Stimulated activated CD8-positive, alpha-beta memory T cell treated with anti-CD3 and anti-CD28 coated beads, Interleukin-12 subunit alpha, Interleukin-12 subunit beta, amount 100 ng/mL, for 1 hour (primary cell): Measurements from ENCODE around the gene YJEFN3.

Source experiments
- DNase-seq: peaks from one replicate; pipeline ENCODE4 v3.0.0-alpha.2; 2020; ENCODE audit warnings: low read depth

The YJEFN3 gene

GRCh38 chr19:19554074-19555023 is 25.6 kb downstream of the YJEFN3 start:
- peak; percentile 36 for DNase-seq

GRCh38 chr19:19558055-19558454 is 29.3 kb downstream of the YJEFN3 start:
- no peak for DNase-seq

- no peak for DNase-seq
These were observed 29.9 kb downstream of the YJEFN3 start for GRCh38 chr19:19558636-19559035.

GRCh38 chr19:19559931-19560330 is 31.2 kb downstream of the YJEFN3 start:
- DNase-seq, result no peak

DNA sequence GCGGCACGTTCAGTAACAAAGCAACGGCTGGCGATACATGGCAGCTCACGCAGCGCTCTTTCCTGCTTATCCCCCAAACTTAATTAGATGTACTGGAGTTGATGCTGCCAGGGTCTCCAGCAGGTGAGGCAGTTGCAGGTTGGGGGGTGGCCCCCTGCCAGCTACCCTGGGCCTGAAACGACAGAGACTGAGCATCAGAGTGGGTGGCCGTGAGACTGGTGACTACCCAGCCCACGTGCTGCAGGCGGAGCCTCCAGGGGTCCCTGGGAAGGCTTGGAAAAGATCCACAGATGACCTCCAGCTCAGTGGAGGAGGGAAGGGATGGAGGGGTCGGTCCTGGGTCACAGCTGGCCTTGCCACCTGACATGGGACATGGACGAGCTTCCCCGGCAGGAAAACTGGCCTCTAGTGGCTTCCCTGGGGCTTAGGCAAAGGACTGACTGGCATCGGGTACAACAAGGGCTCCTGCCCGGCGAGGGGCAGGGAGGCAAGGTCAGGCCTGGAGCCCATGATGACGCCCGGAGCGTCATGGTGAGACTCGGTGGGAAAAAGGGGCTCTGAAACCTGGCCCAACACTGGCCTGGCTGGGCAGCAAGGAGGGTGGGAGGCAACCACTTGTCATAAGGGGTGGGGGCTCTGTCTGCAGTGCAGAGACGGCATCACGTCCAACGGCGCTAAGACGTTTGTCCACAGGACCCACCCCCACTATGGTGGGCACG is 33.4 kb downstream of the YJEFN3 start:
- DNase-seq, result no peak

GRCh38 chr19:19562665-19563347 is 34.1 kb downstream of the YJEFN3 start:
- DNase-seq, result no peak

DNA sequence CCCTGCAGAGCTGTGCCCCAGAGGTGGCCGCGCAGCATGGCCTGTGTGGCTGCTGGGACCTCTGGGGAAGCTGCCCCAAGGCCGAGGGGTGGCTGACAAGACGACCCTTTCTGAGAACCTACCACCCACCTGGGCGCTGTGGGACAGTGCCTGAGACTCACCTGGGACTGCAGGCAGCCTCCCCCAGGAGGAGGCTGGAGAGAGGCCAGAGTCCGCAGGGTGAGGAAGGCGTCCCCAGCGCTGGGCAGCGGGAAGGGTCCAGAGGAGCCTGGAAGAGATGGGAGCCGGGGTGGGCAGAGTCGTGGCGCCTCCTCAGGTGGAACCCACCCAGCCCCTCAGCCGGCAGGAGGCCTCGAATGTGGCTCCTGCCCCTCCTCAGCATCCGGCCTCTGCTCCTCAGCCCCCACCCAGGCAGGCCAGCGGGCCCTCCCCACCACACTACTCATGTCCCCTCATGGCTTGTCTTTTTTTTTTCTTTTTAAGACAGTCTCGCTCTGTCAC is 34.7 kb downstream of the YJEFN3 start:
- DNase-seq, result no peak

GRCh38 chr19:19566306-19566705 is 37.6 kb downstream of the YJEFN3 start:
- no peak for DNase-seq

GRCh38 chr19:19567391-19567790 is 38.7 kb downstream of the YJEFN3 start:
- DNase-seq, result no peak

DNA sequence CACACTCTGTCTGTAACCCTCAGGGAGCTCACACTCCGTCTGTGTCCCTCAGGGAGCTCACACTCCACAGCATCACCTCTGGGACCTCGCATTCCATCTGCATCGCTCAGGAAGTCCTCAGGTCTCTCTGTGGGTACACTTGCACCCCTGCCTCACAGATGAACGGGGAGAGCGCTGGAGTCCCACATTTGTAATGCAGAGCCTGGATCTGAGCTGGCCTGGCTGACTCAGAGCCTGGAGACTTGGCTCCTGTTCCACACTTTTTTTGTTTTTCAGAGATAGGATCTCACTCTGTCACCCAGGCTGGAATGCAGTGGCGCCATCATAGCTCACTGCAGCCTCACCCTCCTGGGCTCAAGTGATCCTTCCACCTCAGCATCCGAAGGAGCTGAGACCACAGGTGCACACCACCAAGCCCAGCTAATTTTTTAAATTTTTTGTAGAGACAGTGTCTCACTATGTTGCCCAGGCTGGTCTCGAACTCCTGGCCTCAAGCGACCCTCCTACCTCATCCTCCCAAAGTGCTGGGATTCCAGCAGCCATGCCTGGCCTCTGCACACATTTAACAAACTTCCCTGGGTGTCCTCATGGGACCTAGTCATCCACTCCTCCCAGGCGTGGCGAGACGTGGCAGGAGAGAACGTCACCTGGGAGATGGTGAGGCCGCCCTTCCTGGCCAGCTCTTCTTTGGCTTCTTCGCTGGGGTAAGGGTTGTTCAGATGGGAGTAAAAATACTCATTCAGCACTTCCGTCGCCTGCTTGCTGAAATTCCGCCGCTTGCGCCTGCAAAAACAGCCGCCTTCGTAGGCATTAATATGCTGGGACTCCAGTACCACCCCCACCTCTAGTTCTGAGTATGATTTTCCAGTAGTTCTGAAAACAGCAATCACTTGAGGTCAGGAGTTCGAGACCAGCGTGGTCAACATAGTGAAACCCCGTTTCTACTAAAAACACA is 40.4 kb downstream of the YJEFN3 start:
- DNase-seq, result no peak

DNA sequence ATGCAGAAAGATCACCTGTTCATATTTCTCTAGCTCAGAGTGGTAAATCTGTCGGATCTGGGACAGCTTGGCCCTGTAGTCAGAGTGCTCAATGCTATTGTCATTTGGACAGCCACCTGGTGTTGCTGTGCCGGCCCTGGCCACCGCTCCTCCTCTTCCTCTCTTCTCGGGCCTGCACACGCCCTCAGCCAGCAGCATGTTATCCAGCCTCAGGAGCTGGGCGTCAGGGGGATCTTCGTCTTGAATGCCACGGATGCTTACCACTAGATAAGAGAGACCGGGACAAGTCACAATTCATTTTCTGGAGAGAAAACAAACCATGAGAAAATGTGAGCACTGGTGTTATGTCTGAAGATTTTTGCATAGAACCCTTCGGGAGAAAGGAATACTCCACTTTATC is 41.9 kb downstream of the YJEFN3 start:
- DNase-seq, result no peak

GRCh38 chr19:19571071-19571786 is 42.5 kb downstream of the YJEFN3 start:
- no peak for DNase-seq

- DNase-seq, result no peak
These were observed 46.7 kb downstream of the YJEFN3 start for GRCh38 chr19:19575411-19575810.

DNA sequence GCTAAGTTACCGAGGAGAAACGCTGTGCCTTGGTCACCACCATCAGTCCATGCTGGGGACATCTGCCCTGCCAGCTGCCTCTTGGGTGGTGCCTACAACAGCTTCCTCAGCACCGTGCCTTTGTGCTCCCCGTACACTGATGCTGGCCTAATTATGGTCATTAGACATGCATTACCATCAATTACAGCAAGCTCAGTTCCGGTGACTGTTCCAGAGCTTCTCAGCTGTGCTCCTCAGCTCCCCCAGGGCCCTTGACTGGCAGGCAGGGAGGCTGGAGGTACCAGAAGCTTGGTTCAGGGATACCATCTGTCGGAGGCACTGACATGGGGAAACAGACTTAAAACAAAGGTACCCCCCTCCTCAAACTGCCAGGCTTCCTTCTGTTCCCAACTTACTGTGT is 49.5 kb downstream of the YJEFN3 start:
- no peak for DNase-seq

- DNase-seq, result no peak
These were observed 51.0 kb downstream of the YJEFN3 start for GRCh38 chr19:19579533-19580361.

- DNase-seq, result no peak
These were observed 51.7 kb downstream of the YJEFN3 start for GRCh38 chr19:19580418-19580817.

DNA sequence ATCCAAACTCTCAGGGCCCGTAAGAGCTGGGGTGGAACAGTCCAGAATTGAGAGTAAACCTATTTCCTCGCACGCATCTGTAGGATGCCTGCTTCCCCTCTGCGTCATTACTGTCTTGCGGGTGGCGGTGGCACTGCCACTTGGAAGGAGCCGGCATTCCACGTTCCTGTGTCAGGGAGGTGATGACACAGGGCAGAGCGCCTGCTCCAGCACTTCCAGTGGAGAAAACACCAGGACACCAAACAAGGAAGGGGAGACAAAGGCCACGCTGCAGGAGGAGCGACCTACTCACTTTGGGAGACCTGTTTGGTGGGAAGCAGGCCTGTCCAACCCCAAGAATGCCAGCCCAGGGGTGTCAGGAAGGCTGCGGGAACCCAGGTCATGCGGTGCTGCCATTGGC is 52.7 kb downstream of the YJEFN3 start:
- DNase-seq, result no peak

DNA sequence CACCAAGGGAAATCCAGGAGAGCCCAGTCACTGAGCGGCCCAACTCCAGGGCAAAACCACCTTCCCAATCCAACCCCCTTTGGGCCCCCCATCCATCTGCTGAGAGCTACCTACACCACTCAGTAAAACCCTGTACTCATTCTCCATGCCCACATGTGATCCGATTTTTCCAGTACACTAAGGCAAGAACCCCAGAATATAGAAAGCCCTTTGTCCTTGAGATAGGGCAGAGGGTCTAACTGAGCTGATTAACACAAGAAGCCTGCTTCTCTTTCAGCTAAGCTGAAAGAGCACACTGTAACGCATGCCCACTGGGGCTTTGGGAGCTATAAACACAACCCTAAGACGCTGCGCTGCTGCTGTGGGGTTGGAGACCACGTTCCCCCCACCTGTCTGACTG is 53.8 kb downstream of the YJEFN3 start:
- no peak for DNase-seq

GRCh38 chr19:19584356-19584755 is 55.6 kb downstream of the YJEFN3 start:
- no peak for DNase-seq
